ENCODE results near the gene SLC23A2. TPM values are rescaled to one million over a fixed set of nuclear protein-coding genes. Genes with fewer than 3 reads are reported as not detected.

SLC23A2 gene
- total RNA-seq, 2 experiments from 2014 or later, result 18.1 to 20.6 TPM

- peaks cover 3% of the 10 kb centered on the region for H3K36me3 Mint-ChIP-seq (ENCODE audit: low read depth)
- H3K27me3 Mint-ChIP-seq, result no peaks in the 10 kb centered on the region
- peak; percentile 68 for DNase-seq
- H3K4me3 Mint-ChIP-seq, result peak overlapping the region; percentile 64
- no peaks in the 10 kb centered on the region for H3K9me3 Mint-ChIP-seq
- POLR2A ChIA-PET, result interaction anchor here (0.5 to 0.6 kb wide), 2 partner anchors 126 to 148 kb away, joined by 3 read pairs; no protein-coding TSS in a partner anchor
- H3K4me1 Mint-ChIP-seq, result peaks cover 26% of the 10 kb centered on the region
- CTCF ChIA-PET, result interaction anchor here (1.7 kb wide), 1 partner anchor 11 kb away, joined by 8 read pairs; no protein-coding TSS in a partner anchor
- H3K27ac Mint-ChIP-seq, result peak overlapping the region; percentile 92
Observed at GRCh38 chr20:4973330-4974097, 27.8 kb downstream of the SLC23A2 start.

DNA sequence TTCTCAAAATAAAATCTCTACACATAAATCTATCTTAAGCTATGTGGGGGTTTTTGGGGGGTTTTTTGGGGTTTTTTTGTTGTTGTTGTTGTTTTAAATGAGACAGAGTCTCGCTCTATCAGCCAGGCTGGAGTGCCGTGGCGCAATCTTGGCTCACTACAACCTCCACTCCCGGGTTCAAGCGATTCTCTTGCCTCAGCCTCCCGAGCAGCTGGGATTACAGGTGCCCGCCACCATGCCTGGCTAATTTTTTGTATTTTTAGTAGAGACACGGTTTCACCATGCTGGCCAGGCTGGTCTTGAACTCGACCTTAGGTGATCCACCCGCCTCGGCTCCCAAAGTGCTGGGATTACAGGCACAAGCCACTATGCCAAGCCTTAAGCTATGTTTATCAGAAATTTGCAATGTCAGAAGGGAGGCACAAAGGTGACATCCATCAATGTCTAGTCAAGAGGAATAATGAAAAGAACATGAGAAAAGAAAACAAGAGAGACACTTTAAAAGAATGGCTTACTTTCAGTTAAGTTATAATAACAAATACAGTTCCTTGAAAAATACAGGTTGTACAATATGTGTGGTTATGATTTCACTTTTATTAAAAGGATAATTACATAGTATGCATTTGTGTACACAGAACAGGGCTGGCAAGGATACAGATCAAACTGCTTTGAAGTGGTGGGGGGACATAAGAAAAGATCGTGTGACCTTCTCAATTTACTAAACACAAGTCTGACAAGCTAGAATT, 28.6 kb downstream of the SLC23A2 start:
- no peaks in the 10 kb centered on the region for H3K27me3 Mint-ChIP-seq
- peaks cover 26% of the 10 kb centered on the region for H3K4me1 Mint-ChIP-seq
- no peak for DNase-seq
- H3K36me3 Mint-ChIP-seq (ENCODE audit: low read depth), result peaks cover 11% of the 10 kb centered on the region
- POLR2A ChIA-PET, result interaction anchor here (0.5 to 0.6 kb wide), 2 partner anchors 127 to 147 kb away, joined by 3 read pairs; no protein-coding TSS in a partner anchor
- no peaks in the 10 kb centered on the region for H3K9me3 Mint-ChIP-seq
- CTCF ChIA-PET, result interaction anchor here (0.7 to 1.7 kb wide), 2 partner anchors 10 to 657 kb away, joined by 3 to 8 read pairs; no protein-coding TSS in a partner anchor
- H3K4me3 Mint-ChIP-seq, result peak overlapping the region; percentile 64
- peak overlapping the region; percentile 92 for H3K27ac Mint-ChIP-seq

DNA sequence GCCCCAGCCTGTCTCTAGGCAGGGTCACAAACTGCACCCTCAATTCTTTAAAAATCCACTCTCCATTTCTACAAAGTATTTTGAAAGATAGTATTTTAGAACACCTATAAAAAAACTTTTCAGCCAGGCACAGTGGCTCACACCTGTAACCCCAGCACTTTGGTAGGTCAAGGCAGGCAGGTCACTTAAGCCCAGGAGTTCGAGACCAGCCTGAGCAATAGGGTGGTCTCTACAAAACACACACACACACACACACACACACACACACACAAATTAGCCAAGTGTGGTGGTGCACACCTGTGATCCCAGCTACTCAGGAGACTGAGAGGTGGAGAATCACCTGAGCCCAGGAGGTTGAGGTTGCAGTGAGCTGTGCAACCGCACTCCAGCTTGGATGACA, 30.2 kb downstream of the SLC23A2 start:
- DNase-seq, result no peak
- Mint-ChIP-seq H3K27me3 (no peaks in the 10 kb centered on the region), H3K9me3 (no peaks in the 10 kb centered on the region), H3K4me3 (no peak overlapping the region), H3K27ac (peak overlapping the region; percentile 25), H3K36me3 (ENCODE audit: low read depth) (peaks cover 12% of the 10 kb centered on the region), H3K4me1 (peaks cover 26% of the 10 kb centered on the region)
- CTCF ChIA-PET, result no interaction called here
- POLR2A ChIA-PET, result no interaction called here

DNA sequence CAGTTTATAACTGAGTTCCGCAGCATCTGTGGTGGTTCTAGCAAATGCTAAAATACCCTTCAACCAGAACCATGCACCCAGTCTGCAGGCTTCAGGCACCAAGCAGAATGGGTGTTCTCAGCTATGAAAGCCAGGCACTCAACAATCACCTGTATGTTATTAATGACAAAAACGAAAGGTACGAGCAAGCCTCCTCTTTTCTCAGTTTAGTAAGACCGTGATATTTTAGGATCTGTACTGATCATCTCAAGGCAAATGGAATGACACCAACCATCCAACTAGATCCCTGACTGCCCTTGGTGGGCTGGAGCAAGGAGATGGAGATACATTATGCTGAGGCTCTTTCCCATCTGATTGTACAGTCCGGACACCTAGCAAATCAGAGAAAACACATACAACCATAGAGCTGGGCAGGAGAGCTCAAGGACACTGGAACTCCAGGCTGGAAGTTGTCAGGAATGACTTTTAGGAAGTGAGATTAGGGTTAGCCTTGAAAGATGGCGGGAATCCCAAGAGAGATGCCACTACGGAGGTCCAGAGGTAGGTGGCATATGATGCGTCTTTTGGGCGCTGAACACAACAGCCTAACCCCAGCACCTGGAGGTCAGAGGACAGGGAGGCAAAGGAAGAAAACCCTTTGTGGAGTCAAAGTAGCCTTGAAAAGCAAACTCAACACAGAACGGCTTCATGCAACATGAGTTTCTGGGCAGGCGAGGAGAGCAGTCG, 33.4 kb downstream of the SLC23A2 start:
- CTCF ChIA-PET, result interaction anchor here (1.1 kb wide), 1 partner anchor 247 kb away, joined by 3 read pairs; no protein-coding TSS in a partner anchor
- peaks cover 9% of the 10 kb centered on the region for H3K4me1 Mint-ChIP-seq
- no peak for DNase-seq
- H3K27ac Mint-ChIP-seq, result no peak overlapping the region
- H3K9me3 Mint-ChIP-seq, result no peaks in the 10 kb centered on the region
- H3K4me3 Mint-ChIP-seq, result no peak overlapping the region
- POLR2A ChIA-PET, result no interaction called here
- peaks cover 12% of the 10 kb centered on the region for H3K36me3 Mint-ChIP-seq (ENCODE audit: low read depth)
- H3K27me3 Mint-ChIP-seq, result no peaks in the 10 kb centered on the region

GRCh38 chr20:4966826-4967751, 34.2 kb downstream of the SLC23A2 start:
- CTCF ChIA-PET, result interaction anchor here (1.1 to 1.3 kb wide), 3 partner anchors 17 to 247 kb away, joined by 3 read pairs; no protein-coding TSS in a partner anchor
- Mint-ChIP-seq H3K9me3 (peaks cover 3% of the 10 kb centered on the region), H3K4me3 (no peak overlapping the region), H3K27ac (peak overlapping the region; percentile 66), H3K36me3 (ENCODE audit: low read depth) (peaks cover 16% of the 10 kb centered on the region), H3K27me3 (no peaks in the 10 kb centered on the region), H3K4me1 (peaks cover 9% of the 10 kb centered on the region)
- no peak for DNase-seq
- POLR2A ChIA-PET, result no interaction called here

DNA sequence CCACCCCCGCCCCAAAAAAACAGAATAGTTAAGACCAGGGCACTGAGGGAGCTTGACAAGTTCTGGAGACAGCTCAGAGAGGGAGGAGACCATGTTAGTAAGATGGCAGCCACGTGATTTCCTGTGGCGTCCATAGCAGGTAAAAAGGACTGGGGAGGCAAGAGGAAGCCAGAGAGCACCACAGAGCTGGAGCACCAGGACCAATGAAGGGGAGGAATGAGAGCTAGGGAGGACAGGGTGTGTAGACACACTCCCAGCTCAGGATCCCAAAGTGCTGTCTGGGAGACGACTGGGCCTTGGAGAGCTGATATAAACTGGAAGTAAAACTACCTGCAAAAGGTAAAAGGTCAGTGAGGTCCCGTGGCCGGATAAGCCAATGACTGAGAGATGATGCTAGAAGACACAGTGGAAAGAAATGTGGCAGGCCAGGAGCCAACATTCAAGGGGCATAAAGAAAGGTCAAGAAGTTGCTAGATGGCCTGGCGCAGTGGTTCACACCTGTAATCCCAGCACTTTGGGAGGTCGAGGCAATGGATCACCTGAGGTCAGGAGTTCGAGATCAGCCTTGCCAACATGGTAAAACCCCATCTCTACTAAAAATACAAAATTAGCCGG, 39.0 kb downstream of the SLC23A2 start:
- DNase-seq, result peak; percentile 59
- Mint-ChIP-seq H3K4me1 (peaks cover 30% of the 10 kb centered on the region), H3K27ac (peak overlapping the region; percentile 90), H3K27me3 (no peaks in the 10 kb centered on the region), H3K36me3 (ENCODE audit: low read depth) (peaks cover 5% of the 10 kb centered on the region), H3K4me3 (peak overlapping the region; percentile 1), H3K9me3 (peaks cover 4% of the 10 kb centered on the region)
- POLR2A ChIA-PET, result no interaction called here
- CTCF ChIA-PET, result interaction anchor here (1.0 to 1.2 kb wide), 2 partner anchors 11 to 17 kb away, joined by 3 to 8 read pairs; no protein-coding TSS in a partner anchor

GRCh38 chr20:4961746-4962145, 39.6 kb downstream of the SLC23A2 start:
- Mint-ChIP-seq H3K36me3 (ENCODE audit: low read depth) (peaks cover 5% of the 10 kb centered on the region), H3K9me3 (peaks cover 4% of the 10 kb centered on the region), H3K4me1 (peaks cover 28% of the 10 kb centered on the region), H3K27me3 (no peaks in the 10 kb centered on the region), H3K27ac (peak overlapping the region; percentile 90), H3K4me3 (no peak overlapping the region)
- POLR2A ChIA-PET, result no interaction called here
- DNase-seq, result peak; percentile 32
- CTCF ChIA-PET, result interaction anchor here (1.0 to 1.2 kb wide), 2 partner anchors 11 to 17 kb away, joined by 3 to 8 read pairs; no protein-coding TSS in a partner anchor

DNA sequence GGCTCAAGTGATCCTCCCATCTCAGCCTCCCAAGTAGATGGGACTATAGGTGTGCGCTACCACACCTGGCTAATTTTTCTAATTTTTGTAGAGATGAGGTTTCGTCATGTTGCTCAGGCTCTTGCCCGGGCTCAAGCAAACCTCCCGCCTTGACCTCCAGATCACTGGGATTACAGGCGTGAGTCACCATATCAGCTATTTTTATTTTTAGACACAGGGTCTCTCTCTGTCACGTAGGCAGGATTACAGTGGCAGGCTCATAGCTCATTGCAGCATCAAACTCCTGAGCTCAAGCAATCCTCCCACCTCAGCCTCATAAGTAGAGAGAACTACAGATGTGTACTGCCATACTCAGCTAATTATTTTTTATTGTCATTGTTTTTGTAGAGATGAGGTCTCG, 41.7 kb downstream of the SLC23A2 start:
- H3K9me3 Mint-ChIP-seq, result peaks cover 4% of the 10 kb centered on the region
- H3K36me3 Mint-ChIP-seq (ENCODE audit: low read depth), result peaks cover 5% of the 10 kb centered on the region
- H3K4me1 Mint-ChIP-seq, result peaks cover 34% of the 10 kb centered on the region
- ChIA-PET CTCF (interaction anchor here (0.8 to 1.2 kb wide), 3 partner anchors 26 to 227 kb away, joined by 3 to 4 read pairs (median 3); no protein-coding TSS in a partner anchor), POLR2A (interaction anchor here (0.6 kb wide), 1 partner anchor 60 kb away, joined by 3 read pairs; no protein-coding TSS in a partner anchor)
- no peaks in the 10 kb centered on the region for H3K27me3 Mint-ChIP-seq
- no peak overlapping the region for H3K4me3 Mint-ChIP-seq
- DNase-seq, result no peak
- H3K27ac Mint-ChIP-seq, result no peak overlapping the region

DNA sequence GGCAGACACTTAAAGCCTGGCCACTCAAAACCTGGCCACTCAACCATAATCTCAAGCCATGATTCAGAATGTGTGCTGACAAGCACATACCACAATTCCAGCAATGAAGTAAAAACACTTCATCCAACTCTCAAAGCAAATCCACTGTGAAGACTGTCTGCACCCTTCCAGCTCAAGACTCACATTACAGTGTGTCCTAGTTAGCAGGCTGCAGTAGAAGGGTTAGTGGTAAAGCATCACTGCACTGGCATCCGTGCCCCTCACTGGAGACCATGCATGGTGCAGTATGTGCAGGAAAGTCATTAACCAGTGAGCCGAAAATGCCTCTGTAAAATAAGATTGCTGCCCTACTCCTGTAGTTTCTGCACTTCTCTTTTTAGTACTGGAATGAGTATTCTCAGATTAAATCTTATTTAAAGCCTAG, 43.4 kb downstream of the SLC23A2 start:
- peaks cover 4% of the 10 kb centered on the region for H3K9me3 Mint-ChIP-seq
- POLR2A ChIA-PET, result no interaction called here
- no peaks in the 10 kb centered on the region for H3K27me3 Mint-ChIP-seq
- H3K4me1 Mint-ChIP-seq, result peaks cover 31% of the 10 kb centered on the region
- H3K4me3 Mint-ChIP-seq, result no peak overlapping the region
- H3K36me3 Mint-ChIP-seq (ENCODE audit: low read depth), result peaks cover 8% of the 10 kb centered on the region
- DNase-seq, result no peak
- CTCF ChIA-PET, result interaction anchor here (0.5 to 1.0 kb wide), 2 partner anchors 178 to 974 kb away, joined by 3 to 4 read pairs; no protein-coding TSS in a partner anchor
- no peak overlapping the region for H3K27ac Mint-ChIP-seq

GRCh38 chr20:4957187-4957586, 44.1 kb downstream of the SLC23A2 start:
- DNase-seq, result no peak
- no peaks in the 10 kb centered on the region for H3K27me3 Mint-ChIP-seq
- H3K27ac Mint-ChIP-seq, result no peak overlapping the region
- ChIA-PET POLR2A (no interaction called here), CTCF (interaction anchor here (1.4 kb wide), 1 partner anchor 142 kb away, joined by 3 read pairs; no protein-coding TSS in a partner anchor)
- H3K4me1 Mint-ChIP-seq, result peaks cover 27% of the 10 kb centered on the region
- H3K9me3 Mint-ChIP-seq, result peaks cover 4% of the 10 kb centered on the region
- peaks cover 7% of the 10 kb centered on the region for H3K36me3 Mint-ChIP-seq (ENCODE audit: low read depth)
- H3K4me3 Mint-ChIP-seq, result no peak overlapping the region

- POLR2A ChIA-PET, result no interaction called here
- Mint-ChIP-seq H3K4me1 (peaks cover 19% of the 10 kb centered on the region), H3K27ac (no peak overlapping the region), H3K36me3 (ENCODE audit: low read depth) (peaks cover 9% of the 10 kb centered on the region), H3K4me3 (no peak overlapping the region), H3K27me3 (no peaks in the 10 kb centered on the region), H3K9me3 (peaks cover 4% of the 10 kb centered on the region)
- CTCF ChIA-PET, result interaction anchor here (0.5 to 1.8 kb wide), 10 partner anchors 11 to 844 kb away, joined by 3 to 8 read pairs (median 4); no protein-coding TSS in a partner anchor
- DNase-seq, result peak; percentile 46
Observed at GRCh38 chr20:4956200-4956810, 45.0 kb downstream of the SLC23A2 start.
